NCI-H748 treated with DMSO at 0.1 percent for 48 hours (cell line): ENCODE results near the gene RPP40.

Experiments
- DNase-seq: peaks from one replicate; lab custom pipeline; 2025; lab: John Stamatoyannopoulos, UW

RPP40 gene

GRCh38 chr6:4969609-4970285, 34.1 kb downstream of the RPP40 start:
- DNase-seq = no peak

GRCh38 chr6:4967301-4968030, 36.4 kb downstream of the RPP40 start:
- no peak for DNase-seq

GRCh38 chr6:4965562-4966389, 38.1 kb downstream of the RPP40 start:
- no peak for DNase-seq

- no peak for DNase-seq
Observed at GRCh38 chr6:4964675-4965561, 38.9 kb downstream of the RPP40 start.

GRCh38 chr6:4962905-4963304, 40.9 kb downstream of the RPP40 start:
- DNase-seq = no peak

- DNase-seq = no peak
Observed at GRCh38 chr6:4961322-4962168, 42.3 kb downstream of the RPP40 start.

GRCh38 chr6:4958624-4959023, 45.2 kb downstream of the RPP40 start:
- DNase-seq = no peak

- no peak for DNase-seq
Observed at GRCh38 chr6:4957521-4958231, 46.2 kb downstream of the RPP40 start.

GRCh38 chr6:4956625-4957024, 47.2 kb downstream of the RPP40 start:
- DNase-seq = no peak

- no peak for DNase-seq
Observed at GRCh38 chr6:4953440-4953839, 50.4 kb downstream of the RPP40 start.

GRCh38 chr6:4950836-4951533, 52.9 kb downstream of the RPP40 start:
- DNase-seq = no peak

- no peak for DNase-seq
Observed at GRCh38 chr6:4950076-4950475, 53.8 kb downstream of the RPP40 start.

- DNase-seq = no peak
Observed at GRCh38 chr6:4948781-4949450, 54.9 kb downstream of the RPP40 start.

GRCh38 chr6:4947716-4948115, 56.1 kb downstream of the RPP40 start:
- no peak for DNase-seq

- no peak for DNase-seq
Observed at GRCh38 chr6:4946521-4946920, 57.3 kb downstream of the RPP40 start.
